ENCODE results near the gene METTL16. TPM values are rescaled to one million over a fixed set of nuclear protein-coding genes. Genes with fewer than 3 reads are reported as not detected.
A peak's percentile ranks its signal among the peaks of the same experiment; 100 is the strongest.
"Not testable (repeated sequence)": the region's sequence is repeated elsewhere in the genome, so short reads cannot be mapped to it uniquely, and the experiment has no call there.

The METTL16 gene
- total RNA-seq, 1 donor, result 14.8 TPM

- H3K27ac ChIP-seq (ENCODE audit: low read depth, low read length), result no peak overlapping the region
- peaks cover 11% of the 10 kb centered on the region for H3K27me3 ChIP-seq (ENCODE audit: insufficient read depth, low read length)
- H3K9me3 ChIP-seq (ENCODE audit: low read depth, low read length), result no peaks in the 10 kb centered on the region
- H3K36me3 ChIP-seq (ENCODE audit: insufficient read depth, low read length), result no peaks in the 10 kb centered on the region
- H2AFZ ChIP-seq (ENCODE audit: low read length), result no peak overlapping the region
- H3K4me3 ChIP-seq (ENCODE audit: insufficient read depth, low read length), result no peak overlapping the region
- no peaks in the 10 kb centered on the region for H3K4me1 ChIP-seq (ENCODE audit: insufficient read depth, low read length)
- no peaks in the 10 kb centered on the region for H3K79me2 ChIP-seq (ENCODE audit: insufficient read depth, low read length)
- H4K20me1 ChIP-seq (ENCODE audit: insufficient read depth, low read length), result no peaks in the 10 kb centered on the region
- DNase-seq (ENCODE audit: insufficient read length, low spot score, missing footprints), result no peak
- TF ChIP-seq CTCF (IDR thresholded peaks at IDR 0.05; ENCODE audit: extremely low read depth, low read depth, low read length), result no peak
- no peak overlapping the region for H3K4me2 ChIP-seq (ENCODE audit: insufficient read depth, low read length)
Measured at GRCh38 chr17:2549392-2550211, 37.9 kb upstream of the METTL16 start.

- not testable (repeated sequence) for DNase-seq (ENCODE audit: insufficient read length, low spot score, missing footprints); H3K4me1 ChIP-seq (ENCODE audit: insufficient read depth, low read length); H3K79me2 ChIP-seq (ENCODE audit: insufficient read depth, low read length); H3K9me3 ChIP-seq (ENCODE audit: low read depth, low read length); H3K4me2 ChIP-seq (ENCODE audit: insufficient read depth, low read length); H3K36me3 ChIP-seq (ENCODE audit: insufficient read depth, low read length); H4K20me1 ChIP-seq (ENCODE audit: insufficient read depth, low read length); H2AFZ ChIP-seq (ENCODE audit: low read length); H3K27ac ChIP-seq (ENCODE audit: low read depth, low read length); H3K4me3 ChIP-seq (ENCODE audit: insufficient read depth, low read length)
- peaks cover 11% of the 10 kb centered on the region for H3K27me3 ChIP-seq (ENCODE audit: insufficient read depth, low read length)
Measured at GRCh38 chr17:2548026-2548425, 36.3 kb upstream of the METTL16 start.

- Histone ChIP-seq H3K9me3 (ENCODE audit: low read depth, low read length) (no peaks in the 10 kb centered on the region), H2AFZ (ENCODE audit: low read length) (no peak overlapping the region), H3K27me3 (ENCODE audit: insufficient read depth, low read length) (peaks cover 8% of the 10 kb centered on the region), H3K4me3 (ENCODE audit: insufficient read depth, low read length) (no peak overlapping the region), H3K4me2 (ENCODE audit: insufficient read depth, low read length) (peak overlapping the region; percentile 17), H4K20me1 (ENCODE audit: insufficient read depth, low read length) (no peaks in the 10 kb centered on the region), H3K36me3 (ENCODE audit: insufficient read depth, low read length) (no peaks in the 10 kb centered on the region), H3K27ac (ENCODE audit: low read depth, low read length) (no peak overlapping the region), H3K4me1 (ENCODE audit: insufficient read depth, low read length) (no peaks in the 10 kb centered on the region), H3K79me2 (ENCODE audit: insufficient read depth, low read length) (no peaks in the 10 kb centered on the region)
- no peak for TF ChIP-seq CTCF (IDR thresholded peaks at IDR 0.05; ENCODE audit: extremely low read depth, low read depth, low read length)
- peak; percentile 80 for DNase-seq (ENCODE audit: insufficient read length, low spot score, missing footprints)
Measured at GRCh38 chr17:2547176-2547575, 35.5 kb upstream of the METTL16 start.

GRCh38 chr17:2545393-2545792 lies 33.7 kb upstream of the METTL16 start:
- DNase-seq (ENCODE audit: insufficient read length, low spot score, missing footprints), result no peak
- TF ChIP-seq CTCF (IDR thresholded peaks at IDR 0.05; ENCODE audit: extremely low read depth, low read depth, low read length), result no peak
- no peaks in the 10 kb centered on the region for H4K20me1 ChIP-seq (ENCODE audit: insufficient read depth, low read length)
- no peak overlapping the region for H3K27ac ChIP-seq (ENCODE audit: low read depth, low read length)
- H2AFZ ChIP-seq (ENCODE audit: low read length), result no peak overlapping the region
- H3K4me3 ChIP-seq (ENCODE audit: insufficient read depth, low read length), result no peak overlapping the region
- H3K79me2 ChIP-seq (ENCODE audit: insufficient read depth, low read length), result no peaks in the 10 kb centered on the region
- no peaks in the 10 kb centered on the region for H3K36me3 ChIP-seq (ENCODE audit: insufficient read depth, low read length)
- H3K27me3 ChIP-seq (ENCODE audit: insufficient read depth, low read length), result no peaks in the 10 kb centered on the region
- H3K4me2 ChIP-seq (ENCODE audit: insufficient read depth, low read length), result no peak overlapping the region
- H3K4me1 ChIP-seq (ENCODE audit: insufficient read depth, low read length), result no peaks in the 10 kb centered on the region
- no peaks in the 10 kb centered on the region for H3K9me3 ChIP-seq (ENCODE audit: low read depth, low read length)

All from osteoblast (primary cell).